ENCODE measurements around the gene DCPS. TPM values are rescaled to one million over a fixed set of nuclear protein-coding genes. Genes with fewer than 3 reads are reported as not detected.

DCPS gene
- total RNA-seq, 1 experiment from 2014 or later, result 23.8 TPM

DNA sequence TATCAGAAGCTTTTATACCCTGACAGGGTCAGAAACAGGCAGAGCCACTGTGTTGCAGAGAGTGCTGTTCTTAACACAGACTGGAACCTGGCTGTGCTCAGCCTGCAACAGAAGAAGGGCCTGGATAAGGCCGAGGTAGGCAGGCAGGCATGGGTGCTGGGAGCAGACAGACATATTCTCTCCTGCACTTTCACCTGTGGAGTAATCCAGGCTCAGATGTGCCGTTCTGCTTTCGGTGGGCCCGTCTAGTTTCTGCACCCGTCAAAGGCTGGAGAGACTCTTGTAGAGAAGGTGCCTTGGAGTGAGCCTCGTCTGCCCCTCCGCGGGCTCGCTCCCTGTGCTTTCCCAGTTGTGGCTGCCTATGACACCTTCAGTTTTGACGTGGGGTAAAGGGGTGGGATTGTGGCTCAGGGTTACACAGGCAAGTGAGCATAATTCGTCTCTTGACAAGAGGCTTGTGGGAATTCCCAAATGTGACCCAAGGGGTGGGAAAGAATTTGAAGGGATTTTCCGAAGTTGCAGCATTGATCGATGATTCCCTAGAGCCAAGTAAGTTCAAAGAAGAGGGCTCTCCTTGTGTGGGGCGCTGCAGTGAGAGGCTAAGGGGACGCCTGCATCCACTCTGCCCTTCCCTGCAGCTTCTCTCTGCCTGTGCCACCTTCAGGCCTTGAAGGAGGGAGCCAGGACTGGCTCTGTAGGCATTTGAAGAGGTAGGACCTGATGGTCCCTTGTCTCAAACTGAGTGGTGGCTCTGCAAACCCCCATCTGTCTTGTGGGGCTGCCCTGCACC, 35.4 kb downstream of the DCPS start:
- no peak overlapping the region for H3K4me3 ChIP-seq
- ChIA-PET CTCF (interaction anchor here (0.9 to 1.3 kb wide), 2 partner anchors 35 to 66 kb away, joined by 3 to 4 read pairs; partner anchors contain the start of gene DCPS), POLR2A (ENCODE audit: unreplicated experiment) (interaction anchor here (0.5 to 1.0 kb wide), 4 partner anchors 14 to 127 kb away, joined by 3 to 15 read pairs (median 6); partner anchors contain the start of gene FAM118B)
- intact Hi-C loops (cut with micrococcal nuclease; ENCODE audit: unreplicated experiment), result no loop called here
- H2AFZ ChIP-seq, result no peak overlapping the region
- H3K9me3 ChIP-seq (ENCODE audit: insufficient read depth, low read depth), result no peaks in the 10 kb centered on the region
- H4K20me1 ChIP-seq (ENCODE audit: insufficient read depth), result no peaks in the 10 kb centered on the region
- TF ChIP-seq, protein P1, sequence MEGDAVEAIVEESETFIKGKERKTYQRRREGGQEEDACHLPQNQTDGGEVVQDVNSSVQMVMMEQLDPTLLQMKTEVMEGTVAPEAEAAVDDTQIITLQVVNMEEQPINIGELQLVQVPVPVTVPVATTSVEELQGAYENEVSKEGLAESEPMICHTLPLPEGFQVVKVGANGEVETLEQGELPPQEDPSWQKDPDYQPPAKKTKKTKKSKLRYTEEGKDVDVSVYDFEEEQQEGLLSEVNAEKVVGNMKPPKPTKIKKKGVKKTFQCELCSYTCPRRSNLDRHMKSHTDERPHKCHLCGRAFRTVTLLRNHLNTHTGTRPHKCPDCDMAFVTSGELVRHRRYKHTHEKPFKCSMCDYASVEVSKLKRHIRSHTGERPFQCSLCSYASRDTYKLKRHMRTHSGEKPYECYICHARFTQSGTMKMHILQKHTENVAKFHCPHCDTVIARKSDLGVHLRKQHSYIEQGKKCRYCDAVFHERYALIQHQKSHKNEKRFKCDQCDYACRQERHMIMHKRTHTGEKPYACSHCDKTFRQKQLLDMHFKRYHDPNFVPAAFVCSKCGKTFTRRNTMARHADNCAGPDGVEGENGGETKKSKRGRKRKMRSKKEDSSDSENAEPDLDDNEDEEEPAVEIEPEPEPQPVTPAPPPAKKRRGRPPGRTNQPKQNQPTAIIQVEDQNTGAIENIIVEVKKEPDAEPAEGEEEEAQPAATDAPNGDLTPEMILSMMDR (conservative IDR thresholded peaks at IDR 0.05), result no peak
- no peak for TF ChIP-seq EZH2 (IDR thresholded peaks at IDR 0.05; ENCODE audit: low read depth)
- H3K4me2 ChIP-seq, result peak overlapping the region; percentile 56
- H3K27ac ChIP-seq, result peak overlapping the region; percentile 77
- H3F3A ChIP-seq (ENCODE audit: insufficient read depth, low read depth), result peaks cover 30% of the 10 kb centered on the region
- H3K9me2 ChIP-seq (ENCODE audit: insufficient read depth), result no peaks in the 10 kb centered on the region
- 0 out of 2 replicates have a peak, but pooled peaks cover 8% of the 10 kb centered on the region for H3K36me3 ChIP-seq (ENCODE audit: low read depth)
- H3K4me1 ChIP-seq (replicated peaks; ENCODE audit: insufficient read depth), result peaks cover 67% of the 10 kb centered on the region
- peak in 1 of 2 experiments; percentile 38 for DNase-seq
- peaks cover 22% of the 10 kb centered on the region for H3K79me2 ChIP-seq (ENCODE audit: low read depth)
- BruUV-seq (replicated peaks), result TSS peak; percentile 12
- H3K27me3 ChIP-seq (ENCODE audit: insufficient read depth, low read depth), result no peaks in the 10 kb centered on the region

DNA sequence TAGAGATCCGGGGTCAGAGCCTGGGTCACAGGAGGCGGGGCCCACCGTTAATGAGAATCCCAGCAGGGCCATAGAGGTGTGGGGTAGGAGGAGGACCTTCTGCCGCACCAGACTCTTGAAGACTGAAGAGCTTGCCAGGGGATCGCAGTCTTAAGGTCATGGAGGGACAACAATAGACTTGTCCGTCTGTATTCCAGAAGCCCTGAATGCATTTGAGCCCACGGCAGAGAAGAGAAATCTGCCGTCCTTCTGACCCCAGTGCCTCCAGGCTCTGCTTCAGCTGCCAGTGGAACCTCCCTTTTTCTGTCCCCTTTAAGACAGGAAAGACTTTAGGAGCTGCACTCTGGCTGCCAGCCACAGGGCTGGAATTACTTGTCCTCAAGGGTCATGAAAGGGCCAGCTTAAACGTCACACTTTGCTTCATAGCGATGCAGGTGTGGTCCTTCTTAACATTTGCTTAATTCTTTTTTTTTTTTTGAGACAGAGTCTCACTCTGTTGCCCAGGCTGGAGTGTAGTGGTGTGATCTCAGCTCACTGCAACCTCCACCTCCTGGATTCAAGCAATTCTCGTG, 36.1 kb downstream of the DCPS start:
- Histone ChIP-seq H2AFZ (no peak overlapping the region), H3K4me1 (replicated peaks; ENCODE audit: insufficient read depth) (peaks cover 74% of the 10 kb centered on the region), H3K79me2 (ENCODE audit: low read depth) (peaks cover 29% of the 10 kb centered on the region), H3K9me3 (ENCODE audit: insufficient read depth, low read depth) (no peaks in the 10 kb centered on the region), H3K27ac (peak overlapping the region; percentile 77), H3F3A (ENCODE audit: insufficient read depth, low read depth) (peaks cover 30% of the 10 kb centered on the region), H4K20me1 (ENCODE audit: insufficient read depth) (no peaks in the 10 kb centered on the region), H3K4me2 (peak overlapping the region; percentile 56), H3K4me3 (no peak overlapping the region), H3K36me3 (ENCODE audit: low read depth) (0 out of 2 replicates have a peak, but pooled peaks cover 8% of the 10 kb centered on the region), H3K27me3 (ENCODE audit: insufficient read depth, low read depth) (no peaks in the 10 kb centered on the region), H3K9me2 (ENCODE audit: insufficient read depth) (no peaks in the 10 kb centered on the region)
- intact Hi-C loops (cut with micrococcal nuclease; ENCODE audit: unreplicated experiment), result loop anchor here (1.0 to 10.0 kb wide), 4 partner anchors 15 to 95 kb away; partner anchors contain the start of gene ST3GAL4
- no TSS peak for BruUV-seq (replicated peaks)
- ChIA-PET POLR2A (ENCODE audit: unreplicated experiment) (interaction anchor here (0.5 to 1.0 kb wide), 4 partner anchors 14 to 128 kb away, joined by 3 to 15 read pairs (median 5); partner anchors contain the start of gene FAM118B), CTCF (interaction anchor here (0.9 to 1.3 kb wide), 4 partner anchors 14 to 141 kb away, joined by 3 to 5 read pairs (median 4); partner anchors contain the start of gene DCPS)
- peak; percentile 84 to 97 for DNase-seq
- TF ChIP-seq, protein P1 (conservative IDR thresholded peaks at IDR 0.05), result no peak
- no peak for TF ChIP-seq EZH2 (IDR thresholded peaks at IDR 0.05; ENCODE audit: low read depth)

DNA sequence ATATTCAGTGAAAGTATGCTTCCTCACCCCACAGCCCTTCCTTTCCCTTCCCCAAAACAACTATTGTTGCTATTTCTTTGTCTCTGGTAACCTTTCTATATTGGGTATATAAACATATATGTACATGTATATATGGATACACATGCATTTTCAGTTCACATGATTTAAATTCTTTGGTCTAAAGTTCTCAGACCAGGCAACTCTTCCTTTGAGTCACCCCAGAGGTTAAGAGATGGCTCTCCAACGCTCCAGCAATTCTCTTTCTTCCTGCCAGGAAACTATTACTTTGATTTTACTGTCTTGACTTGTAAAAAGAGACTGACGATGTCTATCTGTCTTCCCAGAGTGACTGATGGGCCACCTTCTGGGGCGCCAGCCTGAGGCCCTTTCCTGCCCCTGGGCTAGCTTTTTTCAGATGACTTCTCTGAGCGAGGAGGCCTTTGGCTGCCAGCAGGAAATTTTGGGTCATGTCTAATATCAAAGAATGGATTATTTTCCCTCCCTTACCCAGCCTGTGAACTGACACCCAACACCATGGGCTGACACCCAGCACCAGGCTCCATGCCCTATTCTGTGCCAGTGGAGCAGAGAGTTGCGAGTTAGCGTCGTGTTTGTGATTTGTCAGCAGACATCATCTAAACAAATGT, 37.2 kb downstream of the DCPS start:
- no peak for TF ChIP-seq EZH2 (IDR thresholded peaks at IDR 0.05; ENCODE audit: low read depth)
- TF ChIP-seq, protein P1 (conservative IDR thresholded peaks at IDR 0.05), result no peak
- no peak overlapping the region for H3K4me3 ChIP-seq
- peak overlapping the region; percentile 77 for H3K27ac ChIP-seq
- H3F3A ChIP-seq (ENCODE audit: insufficient read depth, low read depth), result peaks cover 39% of the 10 kb centered on the region
- no peak overlapping the region for H2AFZ ChIP-seq
- H3K4me2 ChIP-seq, result peak overlapping the region; percentile 56
- peak in 1 of 2 experiments; percentile 23 for DNase-seq
- H4K20me1 ChIP-seq (ENCODE audit: insufficient read depth), result no peaks in the 10 kb centered on the region
- ChIA-PET CTCF (interaction anchor here (1.2 to 1.3 kb wide), 2 partner anchors 13 to 64 kb away, joined by 4 read pairs; no protein-coding TSS in a partner anchor), POLR2A (ENCODE audit: unreplicated experiment) (interaction anchor here (0.6 to 1.3 kb wide), 2 partner anchors 42 to 65 kb away, joined by 4 to 6 read pairs; no protein-coding TSS in a partner anchor)
- 0 out of 2 replicates have a peak, but pooled peaks cover 8% of the 10 kb centered on the region for H3K36me3 ChIP-seq (ENCODE audit: low read depth)
- intact Hi-C loops (cut with micrococcal nuclease; ENCODE audit: unreplicated experiment), result loop anchor here (1.0 to 10.0 kb wide), 4 partner anchors 14 to 94 kb away; partner anchors contain the start of gene ST3GAL4
- no peaks in the 10 kb centered on the region for H3K27me3 ChIP-seq (ENCODE audit: insufficient read depth, low read depth)
- no TSS peak for BruUV-seq (replicated peaks)
- no peaks in the 10 kb centered on the region for H3K9me2 ChIP-seq (ENCODE audit: insufficient read depth)
- H3K9me3 ChIP-seq (ENCODE audit: insufficient read depth, low read depth), result no peaks in the 10 kb centered on the region
- peaks cover 85% of the 10 kb centered on the region for H3K4me1 ChIP-seq (replicated peaks; ENCODE audit: insufficient read depth)
- peaks cover 35% of the 10 kb centered on the region for H3K79me2 ChIP-seq (ENCODE audit: low read depth)
